Measurements from ENCODE around the gene CHD2.

GRCh38 chr15:92962914-92963313, 62.8 kb downstream of the CHD2 start:
- TF ChIP-seq CTCF (IDR thresholded peaks at IDR 0.05 in 4 of 5, conservative IDR thresholded peaks at IDR 0.05 in 1 of 5) (no peak), POLR2A (IDR thresholded peaks at IDR 0.05) (no peak)
